GM08714 (cell line): ENCODE data around the gene POU3F1.

Experiments
- H3K4me3 ChIP-seq: fragments of 200-500 bp; sonication (Bioruptor generic); 2 replicates; pipeline ENCODE4 v1.5.1; 2014; ENCODE audit warnings: mild to moderate bottlenecking, low read length, inconsistent platforms
- ZNF274 ChIP-seq: IDR thresholded peaks from 2 replicates; pipeline ENCODE4 v1.6.1; 2012; ENCODE audit warnings: mild to moderate bottlenecking, low read depth, low read length

POU3F1 gene

GRCh38 chr1:38000529-38001455 lies 45.8 kb downstream of the POU3F1 start:
- TF ChIP-seq ZNF274: no peak
- H3K4me3 ChIP-seq: no peak overlapping the region

GRCh38 chr1:38000233-38000528 lies 46.4 kb downstream of the POU3F1 start:
- no peak overlapping the region for H3K4me3 ChIP-seq
- TF ChIP-seq ZNF274: no peak

- H3K4me3 ChIP-seq: no peak overlapping the region
- no peak for TF ChIP-seq ZNF274
These were observed 47.0 kb downstream of the POU3F1 start for GRCh38 chr1:37999430-38000232.

GRCh38 chr1:37998913-37999429 lies 47.6 kb downstream of the POU3F1 start:
- no peak for TF ChIP-seq ZNF274
- no peak overlapping the region for H3K4me3 ChIP-seq

- TF ChIP-seq ZNF274: no peak
- H3K4me3 ChIP-seq: no peak overlapping the region
These were observed 48.3 kb downstream of the POU3F1 start for GRCh38 chr1:37998089-37998808.

- no peak for TF ChIP-seq ZNF274
- H3K4me3 ChIP-seq: no peak overlapping the region
These were observed 49.1 kb downstream of the POU3F1 start for GRCh38 chr1:37997256-37998088.

- H3K4me3 ChIP-seq: no peak overlapping the region
- TF ChIP-seq ZNF274: no peak
These were observed 50.7 kb downstream of the POU3F1 start for GRCh38 chr1:37995751-37996345.

GRCh38 chr1:37994886-37995566 lies 51.6 kb downstream of the POU3F1 start:
- no peak overlapping the region for H3K4me3 ChIP-seq
- no peak for TF ChIP-seq ZNF274
